Middle frontal gyrus (tissue), 1 donor: ENCODE measurements around the gene KCTD16.

Experiments used
- DNase-seq: peaks from one replicate; pipeline ENCODE4 v3.0.0-alpha.2; 2015; ENCODE audit warnings: low spot score; ENCODE audit errors: extremely low spot score

Gene KCTD16

DNA sequence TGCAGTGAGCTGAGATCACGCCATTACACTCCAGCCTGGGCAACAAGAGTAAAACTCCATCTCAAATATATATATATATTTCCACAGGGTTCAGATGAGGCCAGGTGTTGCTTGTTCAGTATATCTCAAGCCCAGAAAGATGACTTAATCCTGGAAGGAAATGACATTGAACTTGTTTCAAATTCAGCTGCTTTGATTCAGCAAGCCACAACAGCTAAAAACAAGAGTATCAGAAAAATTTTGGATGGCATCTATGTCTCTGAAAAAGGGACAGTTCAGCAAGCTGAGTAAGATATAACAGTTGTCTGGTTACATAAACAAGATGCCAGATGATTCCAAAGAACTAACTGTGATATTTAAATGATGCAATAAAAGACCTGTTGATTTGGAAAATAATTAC lies 352.0 kb downstream of the KCTD16 start:
- no peak for DNase-seq

- DNase-seq, result no peak
Measured at GRCh38 chr5:144525000-144525399, 354.3 kb downstream of the KCTD16 start.

- no peak for DNase-seq
Measured at GRCh38 chr5:144531188-144531587, 360.5 kb downstream of the KCTD16 start.
